ENCODE measurements around the gene TMEM247.

GRCh38 chr2:46504685-46505471, 25.5 kb downstream of the TMEM247 start:
- TF ChIP-seq RB1 (IDR thresholded peaks at IDR 0.05; ENCODE audit: borderline replicate concordance) (no peak), EZH2 (IDR thresholded peaks at IDR 0.05; ENCODE audit: borderline replicate concordance, control insufficient read depth, low read depth, low read length) (no peak)

Measured in GM12878 (cell line).